Karpas-422 (cell line): Measurements from ENCODE around the gene IRS1. TPM values are rescaled to one million over a fixed set of nuclear protein-coding genes. Genes with fewer than 3 reads are reported as not detected.
A peak's percentile ranks its signal among the peaks of the same experiment; 100 is the strongest.

Source experiments
- DNase-seq: peaks from one replicate; pipeline ENCODE4 v3.0.0-alpha.2; 2015
- H2AFZ ChIP-seq: fragments of 200-600 bp; sonication (generic); 2 replicates; pipeline ENCODE4 v1.6.1; 2014; ENCODE audit warnings: antibody characterized with exemption, low read length, mixed read lengths
- H3K27ac ChIP-seq: fragments of 200-600 bp; sonication (generic); 2 replicates; pipeline ENCODE4 v1.5.1; 2014; ENCODE audit warnings: mild to moderate bottlenecking, low read length, moderate library complexity
- H3K27me3 ChIP-seq: fragments of 200-600 bp; sonication (generic); 2 replicates; pipeline ENCODE4 v1.6.1; 2014; ENCODE audit warnings: low read length, mixed read lengths
- H3K36me3 ChIP-seq: fragments of 200-600 bp; sonication (generic); 2 replicates; pipeline ENCODE4 v1.6.1; 2014; ENCODE audit warnings: low read length, mixed read lengths; ENCODE audit not compliant: insufficient read depth
- H3K4me1 ChIP-seq: fragments of 200-600 bp; sonication (generic); 2 replicates; pipeline ENCODE4 v1.6.1; 2014; ENCODE audit warnings: mild to moderate bottlenecking, low read length, mixed read lengths
- H3K4me2 ChIP-seq: fragments of 200-600 bp; sonication (generic); 2 replicates; pipeline ENCODE4 v1.6.1; 2014; ENCODE audit warnings: low read length, low read depth, mild to moderate bottlenecking; ENCODE audit not compliant: poor library complexity, severe bottlenecking
- H3K4me3 ChIP-seq: fragments of 200-600 bp; sonication (generic); 2 replicates; pipeline ENCODE4 v1.5.1; 2014; ENCODE audit warnings: mild to moderate bottlenecking, antibody characterized with exemption, low read length, mixed read lengths
- H3K79me2 ChIP-seq: fragments of 200-600 bp; sonication (generic); 2 replicates; pipeline ENCODE4 v1.6.1; 2014; ENCODE audit warnings: mild to moderate bottlenecking, low read length, mixed read lengths
- H3K9ac ChIP-seq: fragments of 200-600 bp; sonication (generic); 2 replicates; pipeline ENCODE4 v1.6.0; 2014; ENCODE audit warnings: low read length
- H3K9me2 ChIP-seq: fragments of 200-600 bp; sonication (generic), shearing (Covaris generic); replicated peaks from 2 replicates; pipeline ENCODE4 v1.6.0; 2014; ENCODE audit warnings: mild to moderate bottlenecking, low read length, moderate library complexity; ENCODE audit not compliant: insufficient read depth
- H3K9me3 ChIP-seq: fragments of 300-700, 200-600 bp; sonication (generic); 2 replicates; pipeline ENCODE4 v1.6.1; 2014; ENCODE audit warnings: low read length, mixed read lengths
- H4K20me1 ChIP-seq: fragments of 200-600 bp; sonication (generic); 2 replicates; pipeline ENCODE4 v1.6.1; 2014; ENCODE audit warnings: mild to moderate bottlenecking, antibody characterized with exemption, low read length, low read depth; ENCODE audit not compliant: insufficient read depth
- total RNA-seq: library from RNA; depleted of rRNA; stranded (reverse); fragments of >200 nt; shearing (Covaris generic); gene quantifications from 2 replicates; pipeline ENCODE4 v1.2.3, GENCODE V29; 2014; ENCODE audit warnings: low replicate concordance

The IRS1 gene
- total RNA-seq, 1 experiment from 2014 or later = 3.5 TPM

DNA sequence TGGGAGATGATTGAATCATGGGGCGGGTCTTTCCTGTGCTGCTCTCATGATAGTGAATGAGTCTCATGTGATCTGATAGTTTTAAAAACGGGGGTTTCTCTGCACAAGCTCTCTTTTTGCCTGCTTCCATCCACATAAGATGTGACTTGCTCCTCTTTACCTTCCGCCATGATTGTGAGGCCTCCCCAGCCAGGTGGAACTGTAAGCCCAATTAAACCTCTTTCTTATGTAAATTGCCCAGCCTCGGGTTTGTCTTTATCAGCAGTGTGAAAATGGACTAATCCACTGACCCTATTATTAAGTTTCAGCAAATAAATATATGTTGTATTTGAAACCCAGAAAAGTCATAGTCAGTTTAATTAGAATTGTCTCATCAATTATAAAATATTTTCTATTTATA lies 22.0 kb downstream of the IRS1 start:
- Histone ChIP-seq H3K9ac (no peak overlapping the region), H3K4me2 (no peak overlapping the region), H3K27ac (no peak overlapping the region), H3K4me3 (no peak overlapping the region), H3K79me2 (no peaks in the 10 kb centered on the region), H3K27me3 (no peaks in the 10 kb centered on the region), H3K4me1 (peaks cover 8% of the 10 kb centered on the region), H3K36me3 (no peaks in the 10 kb centered on the region), H3K9me2 (no peaks in the 10 kb centered on the region), H2AFZ (no peak overlapping the region), H3K9me3 (no peaks in the 10 kb centered on the region), H4K20me1 (no peaks in the 10 kb centered on the region)
- DNase-seq = no peak

DNA sequence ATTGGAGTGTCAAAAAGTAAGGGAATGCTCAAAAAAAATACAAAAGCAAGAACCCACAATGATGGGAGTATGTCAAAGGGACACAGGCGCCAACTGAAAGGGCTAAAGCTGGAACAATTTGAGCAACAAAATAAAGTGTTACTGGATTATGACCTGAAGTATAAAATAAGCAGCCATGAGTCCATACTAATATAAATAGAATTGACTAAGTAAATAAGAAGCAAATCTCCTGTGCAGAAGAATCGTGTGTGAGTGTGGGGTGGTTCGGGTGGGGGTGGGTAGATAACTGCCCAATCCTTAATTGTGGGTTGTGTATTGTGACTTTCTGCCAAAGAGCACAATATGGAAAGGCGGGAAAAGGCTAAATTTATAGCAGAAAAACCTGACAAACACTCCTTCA lies 23.5 kb downstream of the IRS1 start:
- DNase-seq = no peak

DNA sequence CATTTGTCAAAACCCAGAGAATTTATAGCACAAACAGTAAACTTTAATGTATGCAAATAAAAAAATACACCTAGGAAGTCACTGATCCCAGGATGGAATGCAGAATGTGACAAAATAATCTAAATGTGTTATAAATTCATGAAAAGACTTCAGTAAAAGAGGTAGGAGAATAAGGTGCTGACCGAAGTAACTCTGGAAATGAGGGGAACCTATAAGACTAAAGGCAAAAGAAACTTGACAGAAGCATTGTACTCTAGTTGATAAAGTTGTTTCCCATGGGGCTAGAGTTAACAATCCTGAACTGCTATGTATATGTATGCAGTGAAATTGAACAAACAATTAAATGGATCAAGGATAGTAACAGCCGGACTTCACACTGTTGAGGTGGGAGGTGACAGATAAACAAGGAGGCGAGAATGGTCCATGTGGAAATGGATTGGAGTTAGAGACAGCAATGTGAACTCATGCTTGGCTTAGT lies 24.5 kb downstream of the IRS1 start:
- Histone ChIP-seq H3K9me2 (no peaks in the 10 kb centered on the region), H3K4me3 (no peak overlapping the region), H3K27ac (no peak overlapping the region), H4K20me1 (no peaks in the 10 kb centered on the region), H3K4me2 (no peak overlapping the region), H3K9me3 (no peaks in the 10 kb centered on the region), H3K27me3 (no peaks in the 10 kb centered on the region), H3K79me2 (no peaks in the 10 kb centered on the region), H3K9ac (no peak overlapping the region), H2AFZ (no peak overlapping the region), H3K36me3 (no peaks in the 10 kb centered on the region), H3K4me1 (peaks cover 16% of the 10 kb centered on the region)
- no peak for DNase-seq

More for the DNA sequence above, 23.5 kb downstream of the IRS1 start:
- Histone ChIP-seq H4K20me1 (no peaks in the 10 kb centered on the region), H3K9ac (no peak overlapping the region), H3K4me1 (peaks cover 16% of the 10 kb centered on the region), H3K27ac (no peak overlapping the region), H3K9me3 (no peaks in the 10 kb centered on the region), H3K27me3 (no peaks in the 10 kb centered on the region), H3K79me2 (no peaks in the 10 kb centered on the region), H3K4me3 (no peak overlapping the region), H2AFZ (no peak overlapping the region), H3K36me3 (no peaks in the 10 kb centered on the region), H3K4me2 (no peak overlapping the region), H3K9me2 (no peaks in the 10 kb centered on the region)

DNA sequence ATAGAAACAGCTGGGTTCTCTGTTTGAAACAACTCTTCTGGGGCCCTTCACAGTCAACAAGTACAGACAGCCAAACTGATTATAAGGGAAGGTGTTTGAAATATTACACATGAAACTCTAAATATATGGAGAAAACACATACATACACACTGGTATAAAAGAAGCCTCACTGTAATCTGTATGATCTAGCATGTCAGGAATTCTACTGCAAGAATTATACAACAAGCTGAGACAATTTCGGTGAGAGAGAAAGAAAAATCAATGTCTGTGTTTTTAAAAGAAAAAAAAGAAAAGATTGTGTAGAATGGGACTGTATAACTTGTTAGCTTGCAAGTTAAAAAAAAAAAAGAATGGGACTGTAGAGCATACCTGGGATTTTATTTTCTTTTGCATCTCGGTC lies 26.3 kb downstream of the IRS1 start:
- Histone ChIP-seq H3K79me2 (no peaks in the 10 kb centered on the region), H3K9me3 (no peaks in the 10 kb centered on the region), H3K4me3 (no peak overlapping the region), H3K4me2 (no peak overlapping the region), H3K27ac (peak overlapping the region; percentile 27; the same call in 1 of the 2 replicates), H2AFZ (no peak overlapping the region), H4K20me1 (no peaks in the 10 kb centered on the region), H3K36me3 (no peaks in the 10 kb centered on the region), H3K4me1 (peaks cover 16% of the 10 kb centered on the region), H3K27me3 (no peaks in the 10 kb centered on the region), H3K9ac (no peak overlapping the region), H3K9me2 (no peaks in the 10 kb centered on the region)
- DNase-seq = no peak

- Histone ChIP-seq H3K4me3 (no peak overlapping the region), H3K79me2 (no peaks in the 10 kb centered on the region), H3K36me3 (no peaks in the 10 kb centered on the region), H3K27ac (peak overlapping the region; percentile 27; the same call in 1 of the 2 replicates), H3K4me2 (peak overlapping the region; percentile 44), H3K9me3 (no peaks in the 10 kb centered on the region), H4K20me1 (no peaks in the 10 kb centered on the region), H3K9me2 (no peaks in the 10 kb centered on the region), H2AFZ (no peak overlapping the region), H3K9ac (no peak overlapping the region), H3K27me3 (no peaks in the 10 kb centered on the region), H3K4me1 (peaks cover 17% of the 10 kb centered on the region)
- peak; percentile 79 for DNase-seq
Measured at GRCh38 chr2:226772389-226773179, 27.0 kb downstream of the IRS1 start.

DNA sequence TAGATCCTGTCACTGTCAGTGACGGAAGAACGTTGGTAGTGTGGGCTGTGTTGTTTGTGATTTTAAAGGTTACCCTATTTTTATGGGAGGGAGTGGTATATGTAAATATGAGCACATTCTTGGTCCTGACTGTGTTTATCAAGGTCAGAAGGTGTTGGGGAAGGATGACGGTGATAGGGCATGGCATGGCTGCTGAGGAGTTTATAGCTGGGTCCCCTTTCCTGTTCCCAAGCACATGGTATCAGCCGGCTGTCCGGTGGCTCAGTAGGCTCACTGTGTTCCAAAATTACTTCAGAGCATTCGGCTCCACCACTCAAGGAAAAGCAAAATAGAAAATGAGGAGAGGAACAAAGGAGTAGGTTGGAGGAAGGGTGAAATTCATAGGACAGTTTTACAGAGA lies 28.6 kb downstream of the IRS1 start:
- no peaks in the 10 kb centered on the region for H3K9me2 ChIP-seq
- peaks cover 30% of the 10 kb centered on the region for H3K4me1 ChIP-seq
- no peaks in the 10 kb centered on the region for H3K9me3 ChIP-seq
- no peak overlapping the region for H3K27ac ChIP-seq
- no peaks in the 10 kb centered on the region for H3K36me3 ChIP-seq
- no peak overlapping the region for H3K4me2 ChIP-seq
- no peaks in the 10 kb centered on the region for H3K79me2 ChIP-seq
- H3K4me3 ChIP-seq = no peak overlapping the region
- DNase-seq = no peak
- H4K20me1 ChIP-seq = no peaks in the 10 kb centered on the region
- no peak overlapping the region for H3K9ac ChIP-seq
- H3K27me3 ChIP-seq = no peaks in the 10 kb centered on the region
- H2AFZ ChIP-seq = no peak overlapping the region

DNA sequence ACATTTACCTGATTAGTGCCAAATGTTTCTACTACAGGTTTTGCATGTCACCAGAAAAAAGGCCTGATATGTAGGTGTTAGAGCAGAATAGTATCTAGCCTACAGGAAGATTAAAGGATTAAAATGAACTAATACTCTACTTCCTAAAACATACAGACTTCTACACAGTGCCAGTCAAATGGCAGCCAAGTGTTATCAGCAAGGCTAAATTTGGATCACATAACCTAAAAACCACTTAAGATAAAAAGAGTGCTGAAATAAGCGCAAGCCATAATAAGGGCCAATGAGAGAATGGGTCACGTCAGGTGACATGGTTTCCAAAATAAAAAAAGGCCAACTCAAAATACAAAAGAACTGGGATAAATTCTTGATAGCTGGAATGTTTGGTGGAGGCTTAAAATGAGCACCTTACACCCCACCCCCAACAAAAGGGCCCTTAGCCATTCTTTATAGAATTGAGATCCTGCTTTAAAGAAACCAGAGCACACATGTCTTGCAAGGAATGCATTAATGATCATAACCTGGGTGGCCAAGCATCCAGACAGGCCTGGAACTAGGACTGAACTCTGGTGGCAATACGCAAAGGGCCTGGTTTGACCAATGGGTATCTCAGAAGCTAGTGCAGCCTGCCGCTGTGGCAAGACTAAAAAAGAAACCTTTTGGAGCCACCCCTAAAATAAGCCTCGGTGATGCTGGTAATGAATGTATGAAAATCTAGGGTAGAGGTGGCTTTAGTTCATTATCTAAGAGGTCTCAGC lies 32.4 kb downstream of the IRS1 start:
- peaks cover 18% of the 10 kb centered on the region for H3K4me1 ChIP-seq
- no peaks in the 10 kb centered on the region for H3K36me3 ChIP-seq
- H3K9me3 ChIP-seq = no peaks in the 10 kb centered on the region
- no peaks in the 10 kb centered on the region for H4K20me1 ChIP-seq
- H3K4me2 ChIP-seq = no peak overlapping the region
- no peak for DNase-seq
- H3K9ac ChIP-seq = no peak overlapping the region
- H3K27ac ChIP-seq = no peak overlapping the region
- H3K9me2 ChIP-seq = no peaks in the 10 kb centered on the region
- no peaks in the 10 kb centered on the region for H3K79me2 ChIP-seq
- no peaks in the 10 kb centered on the region for H3K27me3 ChIP-seq
- no peak overlapping the region for H3K4me3 ChIP-seq
- H2AFZ ChIP-seq = no peak overlapping the region

DNA sequence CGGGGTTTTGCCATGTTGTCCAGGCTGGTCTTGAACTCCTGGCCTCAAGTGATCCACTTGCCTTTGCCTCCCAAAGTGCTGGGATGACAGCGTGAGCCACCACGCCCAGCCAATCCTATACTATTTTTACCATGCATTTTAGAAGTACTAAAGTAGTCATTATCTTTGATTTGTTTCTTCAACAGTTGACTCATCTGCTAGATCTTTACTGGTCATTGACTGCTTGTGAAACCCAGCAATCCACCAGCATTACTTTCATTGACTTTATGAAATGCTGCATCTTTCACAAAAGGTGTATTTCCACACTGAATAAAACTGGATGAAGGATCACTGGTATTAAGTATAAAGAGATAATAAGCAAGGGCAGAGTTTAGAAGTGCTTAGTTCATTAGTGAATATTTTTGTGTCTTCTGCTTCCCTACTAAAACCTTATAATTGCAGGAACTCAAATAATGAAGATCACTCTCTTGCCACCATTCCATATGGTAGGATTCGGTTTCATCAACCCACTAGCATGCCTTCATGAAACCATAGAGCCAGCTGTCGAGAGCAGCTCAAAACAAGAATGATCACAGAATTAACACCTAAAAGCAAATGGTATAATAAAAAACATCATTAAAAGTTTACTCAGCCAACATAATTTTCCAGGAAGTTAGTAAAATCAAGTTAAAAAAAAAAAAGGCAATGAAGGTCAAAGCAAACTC lies 33.1 kb downstream of the IRS1 start:
- H3K27me3 ChIP-seq = no peaks in the 10 kb centered on the region
- no peak overlapping the region for H2AFZ ChIP-seq
- H3K4me2 ChIP-seq = no peak overlapping the region
- H3K36me3 ChIP-seq = no peaks in the 10 kb centered on the region
- no peak for DNase-seq
- no peak overlapping the region for H3K4me3 ChIP-seq
- no peak overlapping the region for H3K9ac ChIP-seq
- H4K20me1 ChIP-seq = no peaks in the 10 kb centered on the region
- H3K4me1 ChIP-seq = peaks cover 13% of the 10 kb centered on the region
- no peaks in the 10 kb centered on the region for H3K79me2 ChIP-seq
- no peaks in the 10 kb centered on the region for H3K9me2 ChIP-seq
- no peak overlapping the region for H3K27ac ChIP-seq
- H3K9me3 ChIP-seq = no peaks in the 10 kb centered on the region
